H9 (cell line): ENCODE results near the gene WHAMM. TPM values are rescaled to one million over a fixed set of nuclear protein-coding genes. Genes with fewer than 3 reads are reported as not detected.

Experiments used
- DNase-seq: peaks from one replicate; pipeline ENCODE4 v3.0.0-alpha.2; 2017
- H2AFZ ChIP-seq: one replicate; pipeline ENCODE4 v1.6.1; 2013; ENCODE audit warnings: mild to moderate bottlenecking, low read length, control low read depth, moderate library complexity
- H2AK5ac ChIP-seq: 2 replicates; pipeline ENCODE4 v1.6.1; 2013; ENCODE audit warnings: low read length, control low read depth, mixed read lengths; ENCODE audit not compliant: insufficient read length
- H2BK120ac ChIP-seq: one replicate; pipeline ENCODE4 v1.6.1; 2013; ENCODE audit warnings: low read depth, mild to moderate bottlenecking, low read length, control low read depth, inconsistent platforms; ENCODE audit not compliant: poor library complexity, severe bottlenecking
- H2BK12ac ChIP-seq: 2 replicates; pipeline ENCODE4 v1.6.1; 2013; ENCODE audit warnings: low read length, control low read depth, mixed read lengths, low read depth; ENCODE audit not compliant: insufficient read length
- H2BK15ac ChIP-seq: 2 replicates; pipeline ENCODE4 v1.6.1; 2013; ENCODE audit warnings: low read depth, low read length, control low read depth
- H2BK20ac ChIP-seq: one replicate; pipeline ENCODE4 v1.6.1; 2013; ENCODE audit warnings: low read depth, mild to moderate bottlenecking, low read length, control low read depth, inconsistent platforms; ENCODE audit not compliant: poor library complexity, severe bottlenecking
- H2BK5ac ChIP-seq: 2 replicates; pipeline ENCODE4 v1.6.1; 2013; ENCODE audit warnings: low read length, control low read depth, mixed read lengths; ENCODE audit not compliant: insufficient read length
- H3K14ac ChIP-seq: 2 replicates; pipeline ENCODE4 v1.6.1; 2013; ENCODE audit warnings: low read length, control low read depth; ENCODE audit not compliant: insufficient read depth
- H3K18ac ChIP-seq: 2 replicates; pipeline ENCODE4 v1.6.1; 2013; ENCODE audit warnings: low read depth, mild to moderate bottlenecking, mixed read lengths, low read length, control low read depth; ENCODE audit not compliant: insufficient read length
- H3K23ac ChIP-seq: 2 replicates; pipeline ENCODE4 v1.6.1; 2013; ENCODE audit warnings: low read length, control low read depth, mixed read lengths, low read depth; ENCODE audit not compliant: insufficient read length
- H3K23me2 ChIP-seq: 2 replicates; pipeline ENCODE4 v1.6.1; 2013; ENCODE audit warnings: low read depth, mild to moderate bottlenecking, mixed read lengths, low read length, control low read depth; ENCODE audit not compliant: insufficient read length, poor library complexity, severe bottlenecking
- H3K27ac ChIP-seq: 2 replicates; pipeline ENCODE4 v1.5.1; 2013; ENCODE audit warnings: low read length, control low read depth, mixed read lengths, low read depth; ENCODE audit not compliant: insufficient read length
- H3K27me3 ChIP-seq: 2 replicates; pipeline ENCODE4 v1.6.1; 2013; ENCODE audit warnings: low read length, control low read depth, inconsistent platforms; ENCODE audit not compliant: insufficient read depth
- H3K4ac ChIP-seq: 2 replicates; pipeline ENCODE4 v1.6.1; 2013; ENCODE audit warnings: low read depth, mild to moderate bottlenecking, control low read depth, inconsistent platforms, low read length, moderate library complexity
- H3K4me1 ChIP-seq: 2 replicates; pipeline ENCODE4 v1.6.1; 2013; ENCODE audit warnings: low read length, control low read depth, inconsistent platforms; ENCODE audit not compliant: insufficient read depth
- H3K4me2 ChIP-seq: 2 replicates; pipeline ENCODE4 v1.6.1; 2013; ENCODE audit warnings: low read length, control low read depth, mixed read lengths; ENCODE audit not compliant: insufficient read length, insufficient read depth
- H3K56ac ChIP-seq: 2 replicates; pipeline ENCODE4 v1.6.1; 2013; ENCODE audit warnings: low read depth, mild to moderate bottlenecking, mixed read lengths, low read length, control low read depth; ENCODE audit not compliant: insufficient read length
- H3K79me1 ChIP-seq: 2 replicates; pipeline ENCODE4 v1.6.1; 2013; ENCODE audit warnings: low read depth, mild to moderate bottlenecking, moderate library complexity, low read length, control low read depth, inconsistent platforms; ENCODE audit not compliant: insufficient read depth, poor library complexity, severe bottlenecking
- H3K79me2 ChIP-seq: 2 replicates; pipeline ENCODE4 v1.6.1; 2013; ENCODE audit warnings: low read length, control low read depth, inconsistent platforms; ENCODE audit not compliant: insufficient read depth
- H3K9ac ChIP-seq: 2 replicates; pipeline ENCODE4 v1.6.1; 2013; ENCODE audit warnings: low read length, control low read depth, mixed read lengths; ENCODE audit not compliant: insufficient read length; ENCODE audit errors: extremely low read depth
- H3K9me3 ChIP-seq: one replicate; pipeline ENCODE4 v1.6.1; 2013; ENCODE audit warnings: low read depth, low read length, inconsistent platforms; ENCODE audit not compliant: control insufficient read depth
- H3T11ph ChIP-seq: one replicate; pipeline ENCODE4 v1.6.1; 2013; ENCODE audit warnings: mild to moderate bottlenecking, low read length, control low read depth, inconsistent platforms
- H4K20me1 ChIP-seq: one replicate; pipeline ENCODE4 v1.6.1; 2013; ENCODE audit not compliant: control insufficient read depth, insufficient read length, insufficient read depth
- H4K5ac ChIP-seq: 2 replicates; pipeline ENCODE4 v1.6.1; 2013; ENCODE audit warnings: low read depth, mild to moderate bottlenecking, mixed read lengths, low read length, control low read depth; ENCODE audit not compliant: insufficient read length
- H4K8ac ChIP-seq: replicated peaks from 2 replicates; pipeline ENCODE4 v1.6.1; 2013; ENCODE audit warnings: low read length, control low read depth, mixed read lengths, low read depth; ENCODE audit not compliant: insufficient read length
- H4K91ac ChIP-seq: 2 replicates; pipeline ENCODE4 v1.6.1; 2013; ENCODE audit warnings: low read depth, mild to moderate bottlenecking, moderate library complexity, mixed read lengths, low read length, control low read depth; ENCODE audit not compliant: insufficient read length
- H3K27ac Mint-ChIP-seq, 3 experiments: 2 replicates in 2 of 3; 3 replicates in 1 of 3; pipeline ENCODE4 v1.8.0; 2020 to 2021; ENCODE audit warnings: mixed read lengths in 3 of 3, mild to moderate bottlenecking in 1 of 3, moderate library complexity in 1 of 3
- H3K27me3 Mint-ChIP-seq: 2 replicates; pipeline ENCODE4 v1.8.0; 2021; ENCODE audit warnings: low read depth, mild to moderate bottlenecking, moderate library complexity, mixed read lengths
- H3K36me3 Mint-ChIP-seq, 3 experiments: 2 replicates in 2 of 3; 3 replicates in 1 of 3; pipeline ENCODE4 v1.8.0; 2020 to 2021; ENCODE audit warnings: low read depth in 3 of 3, mixed read lengths in 3 of 3; ENCODE audit not compliant: insufficient read depth in 1 of 3
- H3K4me1 Mint-ChIP-seq, 2 experiments: 2 replicates each; pipeline ENCODE4 v1.8.0; 2020; ENCODE audit warnings: mixed read lengths in 2 of 2
- H3K4me3 Mint-ChIP-seq, 2 experiments: 2 replicates in 1 of 2; 3 replicates in 1 of 2; pipeline ENCODE4 v1.8.0; 2020 to 2021; ENCODE audit warnings: mild to moderate bottlenecking in 2 of 2, mixed read lengths in 2 of 2, moderate library complexity in 1 of 2
- H3K9me3 Mint-ChIP-seq, 2 experiments: 2 replicates in 1 of 2; 3 replicates in 1 of 2; pipeline ENCODE4 v1.8.0; 2020; ENCODE audit warnings: mild to moderate bottlenecking in 2 of 2, mixed read lengths in 2 of 2, moderate library complexity in 1 of 2
- CTCF ChIP-seq: fragments of 200-600 bp; sonication (generic); conservative IDR thresholded peaks from 3 replicates; pipeline ENCODE4 v1.8.0; 2021; ENCODE audit warnings: antibody characterized with exemption, mild to moderate bottlenecking
- WGBS: extraction: QIAGEN DNeasy Blood & Tissue Kit; methylation state at CpG from one replicate; pipeline ENCODE4 v1.1.7; 2013; ENCODE audit warnings: missing lambda C conversion rate, low lambda C conversion rate, mixed read lengths; ENCODE audit not compliant: insufficient read length; ENCODE audit errors: extremely low coverage; 5-methylcytosine and 5-hydroxymethylcytosine counted together
- total RNA-seq: library from RNA; stranded (reverse); gene quantifications from 2 replicates; pipeline ENCODE4 v1.2.1, GENCODE V29; 2021

WHAMM gene
- total RNA-seq, 1 experiment from 2014 or later = 3.0 TPM

DNA sequence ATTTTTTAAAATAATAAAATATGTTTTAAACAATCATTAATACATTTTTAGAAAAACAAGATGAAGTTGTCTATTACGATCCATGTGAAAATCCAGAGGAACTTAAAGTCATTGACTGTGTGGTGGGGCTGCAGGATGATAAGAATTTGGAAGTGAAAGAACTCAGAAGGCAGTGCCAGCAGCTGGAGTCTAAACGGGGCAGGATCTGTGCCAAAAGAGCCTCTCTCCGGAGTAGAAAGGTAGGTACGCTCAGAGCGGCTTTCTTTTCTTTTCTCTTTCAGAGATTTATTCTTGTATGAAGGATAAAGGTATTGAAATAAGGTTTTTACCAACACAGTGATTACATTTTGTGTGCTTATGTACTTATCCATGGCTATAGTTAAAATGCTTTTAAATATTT, 13.6 kb downstream of the WHAMM start:
- Histone ChIP-seq H2AK5ac (no peak overlapping the region), H2BK120ac (no peak overlapping the region), H3K18ac (no peak overlapping the region), H2BK5ac (no peak overlapping the region), H4K91ac (no peak overlapping the region), H2AFZ (no peak overlapping the region), H4K8ac (no peak overlapping the region), H4K20me1 (no peaks in the 10 kb centered on the region), H3K27me3 (no peaks in the 10 kb centered on the region), H3K23ac (no peak overlapping the region), H3K79me1 (no peaks in the 10 kb centered on the region), H3K4me1 (no peaks in the 10 kb centered on the region), H4K5ac (no peak overlapping the region), H3K4me2 (no peak overlapping the region), H3K27ac (no peak overlapping the region), H3K56ac (no peak overlapping the region), H2BK15ac (no peak overlapping the region), H3K9ac (no peak overlapping the region), H3K4ac (no peak overlapping the region), H3K79me2 (no peaks in the 10 kb centered on the region), H3K23me2 (no peaks in the 10 kb centered on the region), H3K14ac (no peak overlapping the region), H3T11ph (no peak overlapping the region), H3K9me3 (no peaks in the 10 kb centered on the region), H2BK20ac (no peak overlapping the region), H2BK12ac (no peak overlapping the region)
- Mint-ChIP-seq H3K4me3 (no peak overlapping the region), H3K4me1 (no peaks in the 10 kb centered on the region), H3K27me3 (no peaks in the 10 kb centered on the region; the same call in 1 of the 2 replicates), H3K27ac (no peak overlapping the region), H3K36me3 (peaks cover 20 to 49% (median 36%) of the 10 kb centered on the region in 3 experiments), H3K9me3 (peaks cover 0 to 3% of the 10 kb centered on the region in 2 experiments; a peak in 3 of 5 replicates)
- DNase-seq = no peak
- no peak for TF ChIP-seq CTCF
- no CpG with 5 or more reads among the region's 5 CpGs for WGBS
